ENCODE measurements around the gene CCDC175.

- no peak for TF ChIP-seq CTCF (conservative IDR thresholded peaks at IDR 0.05 in 1 of 2, IDR thresholded peaks at IDR 0.05 in 1 of 2; ENCODE audit: extremely low read depth in 1 of 2, insufficient read depth in 1 of 2, low read depth in 1 of 2, low read length in 2 of 2)
- TF ChIP-seq EZH2 (IDR thresholded peaks at IDR 0.05; ENCODE audit: borderline replicate concordance, low read length): no peak
These were observed 102.4 kb downstream of the CCDC175 start for GRCh38 chr14:59474172-59474571.

All from mammary epithelial cell (primary cell).